HL-60 (cell line): Measurements from ENCODE around the gene CCDC198.

Experiments
- CTCF ChIP-seq: IDR thresholded peaks from one replicate; pipeline ENCODE4 v1.5.1; 2011; ENCODE audit warnings: low read length, control low read depth, inconsistent platforms; ENCODE audit not compliant: insufficient read depth
- POLR2AphosphoS5 ChIP-seq: IDR thresholded peaks from 2 replicates; pipeline ENCODE4 v1.6.1; 2012; ENCODE audit warnings: low read depth

GRCh38 chr14:57519043-57519442 is 25.4 kb upstream of the CCDC198 start:
- TF ChIP-seq POLR2AphosphoS5 (no peak), CTCF (no peak)
